Measurements from ENCODE around the gene IRF2BP2. TPM values are rescaled to one million over a fixed set of nuclear protein-coding genes. Genes with fewer than 3 reads are reported as not detected.
A peak's percentile ranks its signal among the peaks of the same experiment; 100 is the strongest.

IRF2BP2 gene
- total and polyA plus RNA-seq, 2 donors (not counting 1 experiment from before 2014, with no cell fraction given) = 126 to 255 TPM

DNA sequence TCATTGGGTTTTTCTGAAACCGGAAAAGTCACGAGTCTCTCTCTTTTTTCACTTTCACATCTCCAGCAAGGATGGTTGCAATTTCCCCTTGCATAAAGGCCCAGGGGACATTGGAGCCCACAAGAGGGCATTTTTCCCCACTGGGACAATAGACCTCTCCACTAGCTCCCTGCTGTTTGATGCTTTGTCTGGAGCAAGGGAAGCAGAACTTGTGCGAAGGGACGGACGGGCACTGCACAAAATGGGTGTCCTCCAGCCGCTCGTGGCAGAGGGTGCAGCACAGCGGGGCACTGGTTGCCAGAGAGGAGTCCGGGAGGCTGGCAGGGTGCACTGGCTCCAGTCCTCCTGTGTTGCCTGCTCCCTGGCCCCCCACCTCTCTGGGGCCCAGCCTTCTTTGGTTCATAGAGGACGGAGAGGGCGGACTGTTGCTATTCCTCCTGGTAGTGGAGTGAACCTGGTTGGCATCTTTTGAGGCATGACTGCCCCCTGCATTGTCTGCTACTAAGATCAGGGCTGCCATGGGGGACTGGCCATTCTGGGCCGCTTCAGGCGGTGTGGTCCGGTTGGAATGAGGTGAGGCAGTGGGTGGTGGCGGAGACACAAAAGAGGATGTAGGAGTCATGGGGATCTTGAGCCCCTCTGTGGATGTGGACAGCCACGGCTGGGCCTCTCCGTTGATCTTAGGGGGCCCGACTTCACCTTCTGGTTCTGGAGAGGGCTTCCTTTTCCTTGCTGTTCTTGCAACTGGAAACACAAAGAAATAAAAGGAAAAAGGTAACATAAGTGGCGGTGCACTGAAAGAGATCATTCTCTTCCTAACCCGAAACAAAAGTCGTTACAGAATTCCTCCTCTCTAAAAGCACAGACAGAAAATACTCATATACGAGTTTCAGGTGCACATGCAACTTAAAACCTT is 2.6 kb downstream of the IRF2BP2 start:
- peak overlapping the region; percentile 76 for H3K9ac ChIP-seq (ENCODE audit: low read length)
- H4K20me1 ChIP-seq (ENCODE audit: control insufficient read depth, insufficient read depth, low read length, poor library complexity, severe bottlenecking) = peaks cover 20% of the 10 kb centered on the region
- peaks cover 64% of the 10 kb centered on the region for H3K4me1 Mint-ChIP-seq
- 4% methylated on average over 19 of the region's 22 CpGs for WGBS (ENCODE audit: insufficient coverage)
- H3K79me2 ChIP-seq (ENCODE audit: control insufficient read depth, insufficient read depth, low read length) = peaks cover 62% of the 10 kb centered on the region
- no peak for ATAC-seq (ENCODE audit: low read depth)
- TF ChIP-seq, protein P1, sequence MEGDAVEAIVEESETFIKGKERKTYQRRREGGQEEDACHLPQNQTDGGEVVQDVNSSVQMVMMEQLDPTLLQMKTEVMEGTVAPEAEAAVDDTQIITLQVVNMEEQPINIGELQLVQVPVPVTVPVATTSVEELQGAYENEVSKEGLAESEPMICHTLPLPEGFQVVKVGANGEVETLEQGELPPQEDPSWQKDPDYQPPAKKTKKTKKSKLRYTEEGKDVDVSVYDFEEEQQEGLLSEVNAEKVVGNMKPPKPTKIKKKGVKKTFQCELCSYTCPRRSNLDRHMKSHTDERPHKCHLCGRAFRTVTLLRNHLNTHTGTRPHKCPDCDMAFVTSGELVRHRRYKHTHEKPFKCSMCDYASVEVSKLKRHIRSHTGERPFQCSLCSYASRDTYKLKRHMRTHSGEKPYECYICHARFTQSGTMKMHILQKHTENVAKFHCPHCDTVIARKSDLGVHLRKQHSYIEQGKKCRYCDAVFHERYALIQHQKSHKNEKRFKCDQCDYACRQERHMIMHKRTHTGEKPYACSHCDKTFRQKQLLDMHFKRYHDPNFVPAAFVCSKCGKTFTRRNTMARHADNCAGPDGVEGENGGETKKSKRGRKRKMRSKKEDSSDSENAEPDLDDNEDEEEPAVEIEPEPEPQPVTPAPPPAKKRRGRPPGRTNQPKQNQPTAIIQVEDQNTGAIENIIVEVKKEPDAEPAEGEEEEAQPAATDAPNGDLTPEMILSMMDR (IDR thresholded peaks at IDR 0.05) = no peak
- no peak for TF ChIP-seq EZH2 (IDR thresholded peaks at IDR 0.05; ENCODE audit: borderline replicate concordance, insufficient read depth, low read depth, low read length, poor library complexity, severe bottlenecking)
- H3K27me3 Mint-ChIP-seq = no peaks in the 10 kb centered on the region
- ChIA-PET POLR2A (interaction anchor here (0.7 kb wide), 1 partner anchor 431 kb away, joined by 3 read pairs; no protein-coding TSS in a partner anchor), CTCF (interaction anchor here (1.6 kb wide), 1 partner anchor 9 kb away, joined by 4 read pairs; no protein-coding TSS in a partner anchor)
- peaks cover 57 to 67% of the 10 kb centered on the region in 2 donors for H3K4me1 ChIP-seq (ENCODE audit: control insufficient read depth in 2 of 2, insufficient read depth in 2 of 2, low read length in 2 of 2)
- peak; percentile 67 for DNase-seq
- H3K4me2 ChIP-seq (replicated peaks; ENCODE audit: low read depth, low read length, poor library complexity, severe bottlenecking) = peak overlapping the region; percentile 93
- no peak overlapping the region for H2AFZ ChIP-seq (ENCODE audit: insufficient read depth, low read depth, low read length, poor library complexity, severe bottlenecking)
- H3K9me3 Mint-ChIP-seq (ENCODE audit: insufficient read depth) = no peaks in the 10 kb centered on the region
- H3K4me3 ChIP-seq (ENCODE audit: control extremely low read depth in 1 of 5, extremely low read depth in 1 of 5, insufficient read depth in 1 of 5, low read depth in 2 of 5, low read length in 4 of 5) = peak overlapping the region; percentile 61 to 73 (median 63)
- H3K9me3 ChIP-seq (ENCODE audit: control extremely low read depth in 1 of 3, control insufficient read depth in 2 of 3, insufficient read depth in 1 of 3, low read length in 2 of 3) = peaks cover 0 to 4% (median 1%) of the 10 kb centered on the region in 3 donors
- H3K27ac ChIP-seq (ENCODE audit: low read length in 2 of 2) = peak overlapping the region; percentile 90 to 93
- H3K36me3 ChIP-seq (replicated peaks in 1 of 2; ENCODE audit: control extremely low read depth in 1 of 2, control insufficient read depth in 1 of 2, extremely low read depth in 1 of 2, insufficient read depth in 2 of 2, low read length in 1 of 2) = peaks cover 0 to 7% of the 10 kb centered on the region in 2 experiments
- H3K27ac Mint-ChIP-seq = peak overlapping the region; percentile 98
- no peaks in the 10 kb centered on the region for H3K27me3 ChIP-seq (replicated peaks in 1 of 4; ENCODE audit: control extremely low read depth in 1 of 4, control insufficient read depth in 3 of 4, insufficient read depth in 4 of 4, low read length in 3 of 4)
- intact Hi-C loops (cut with micrococcal nuclease) = loop anchor here (1.0 kb wide), 1 partner anchor 108 kb away; no protein-coding TSS in a partner anchor
- H3K4me3 Mint-ChIP-seq = peak overlapping the region; percentile 92
